HEK293T (cell line): ENCODE results near the gene HIC1.

Source experiments
- ARNT ChIP-seq: fragments of 450-650 bp; IDR thresholded peaks from 2 replicates; pipeline ENCODE4 v1.6.1; 2017; ENCODE audit warnings: mild to moderate bottlenecking
- BHLHE40 ChIP-seq: fragments of 450-650 bp; IDR thresholded peaks from 2 replicates; pipeline ENCODE4 v1.6.1; 2016; ENCODE audit warnings: mild to moderate bottlenecking, moderate library complexity, borderline replicate concordance
- CTBP1 ChIP-seq: fragments of 450-650 bp; IDR thresholded peaks from 2 replicates; pipeline ENCODE4 v1.6.1; 2016; ENCODE audit warnings: borderline replicate concordance
- ELF4 ChIP-seq: fragments of 450-650 bp; IDR thresholded peaks from 2 replicates; pipeline ENCODE4 v1.6.1; 2017; ENCODE audit warnings: antibody characterized with exemption
- FOXK2 ChIP-seq: fragments of 450-650 bp; IDR thresholded peaks from 2 replicates; pipeline ENCODE4 v1.6.1; 2016; ENCODE audit warnings: mild to moderate bottlenecking
- HDGF ChIP-seq: fragments of 450-650 bp; IDR thresholded peaks from 2 replicates; pipeline ENCODE4 v1.6.1; 2017; ENCODE audit warnings: antibody characterized with exemption, borderline replicate concordance
- L3MBTL2 ChIP-seq: fragments of 450-650 bp; conservative IDR thresholded peaks from 2 replicates; pipeline ENCODE4 v1.6.1; 2016; ENCODE audit warnings: mild to moderate bottlenecking
- NFRKB ChIP-seq: fragments of 450-650 bp; IDR thresholded peaks from 2 replicates; pipeline ENCODE4 v1.6.1; 2016; ENCODE audit warnings: mild to moderate bottlenecking, moderate library complexity
- SP1 ChIP-seq: fragments of 450-650 bp; IDR thresholded peaks from 2 replicates; pipeline ENCODE4 v1.6.1; 2017
- SUZ12 ChIP-seq: fragments of 450-650 bp; IDR thresholded peaks from 2 replicates; pipeline ENCODE4 v1.6.1; 2016; ENCODE audit warnings: mild to moderate bottlenecking
- TARDBP ChIP-seq: fragments of 450-650 bp; IDR thresholded peaks from 2 replicates; pipeline ENCODE4 v1.6.1; 2016
- ZNF384 ChIP-seq: fragments of 450-650 bp; IDR thresholded peaks from 2 replicates; pipeline ENCODE4 v1.6.1; 2016
- TF ChIP-seq, protein P1 (sequence below): fragments of 450-650 bp; IDR thresholded peaks from 2 replicates; pipeline ENCODE4 v1.6.1; 2016

DNA sequence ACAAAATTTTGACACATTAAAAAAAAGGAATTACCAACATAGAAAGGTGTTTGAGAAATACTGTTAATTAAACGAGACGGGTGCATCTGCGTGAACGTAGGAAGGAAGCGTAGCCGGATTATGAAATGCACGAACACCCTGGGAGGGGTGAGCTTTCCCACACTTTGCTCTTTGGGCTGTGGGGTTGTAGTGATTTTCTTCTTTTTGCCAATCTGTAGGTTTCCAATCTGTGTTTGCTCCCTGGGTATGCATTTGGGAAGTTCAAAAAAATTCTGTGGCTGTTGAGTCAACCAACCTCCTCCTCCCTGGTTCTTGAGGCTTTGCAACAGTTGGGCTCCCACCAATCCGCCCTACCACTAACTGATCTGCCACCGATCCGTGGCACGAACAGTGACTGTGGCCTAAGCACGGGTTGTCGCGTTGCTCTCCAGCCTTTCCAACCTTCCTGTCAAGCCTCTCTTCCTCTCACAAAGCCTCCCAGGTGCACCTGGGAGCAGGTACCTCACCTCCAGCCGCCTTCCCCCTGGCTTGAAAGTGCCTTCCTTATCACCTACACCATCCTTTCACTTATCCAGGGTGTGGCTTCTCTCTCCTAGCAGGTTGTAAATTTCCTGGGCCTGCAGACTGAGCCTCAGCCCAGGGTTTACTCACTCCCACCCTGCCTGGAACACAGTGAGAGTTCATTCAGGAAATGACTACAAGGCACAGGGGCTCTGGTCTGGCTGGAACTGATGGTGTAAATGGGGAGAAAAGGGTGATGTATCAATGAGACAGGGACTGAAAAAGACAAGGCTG lies 46.4 kb upstream of the HIC1 start:
- TF ChIP-seq HDGF (no peak), BHLHE40 (no peak), ARNT (no peak), SP1 (no peak), L3MBTL2 (no peak), ELF4 (no peak), TARDBP (no peak), NFRKB (no peak), CTBP1 (no peak), ZNF384 (no peak), FOXK2 (no peak), SUZ12 (no peak)
- TF ChIP-seq, protein P1, sequence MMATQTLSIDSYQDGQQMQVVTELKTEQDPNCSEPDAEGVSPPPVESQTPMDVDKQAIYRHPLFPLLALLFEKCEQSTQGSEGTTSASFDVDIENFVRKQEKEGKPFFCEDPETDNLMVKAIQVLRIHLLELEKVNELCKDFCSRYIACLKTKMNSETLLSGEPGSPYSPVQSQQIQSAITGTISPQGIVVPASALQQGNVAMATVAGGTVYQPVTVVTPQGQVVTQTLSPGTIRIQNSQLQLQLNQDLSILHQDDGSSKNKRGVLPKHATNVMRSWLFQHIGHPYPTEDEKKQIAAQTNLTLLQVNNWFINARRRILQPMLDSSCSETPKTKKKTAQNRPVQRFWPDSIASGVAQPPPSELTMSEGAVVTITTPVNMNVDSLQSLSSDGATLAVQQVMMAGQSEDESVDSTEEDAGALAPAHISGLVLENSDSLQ = no peak
